OCI-LY3 (cell line): Measurements from ENCODE around the gene ASPSCR1.

Source experiments
- EZH2phosphoT487 ChIP-seq: fragments of 200-600 bp; shearing (Covaris generic); IDR thresholded peaks from 2 replicates; pipeline ENCODE4 v1.6.1; 2018; ENCODE audit warnings: antibody characterized with exemption, mixed run types, low read depth
- TF ChIP-seq, protein P1 (sequence below): fragments of 200-600, 300-600 bp; sonication (generic); IDR thresholded peaks from 2 replicates; pipeline ENCODE4 v1.5.1; 2014; ENCODE audit warnings: antibody characterized with exemption, low read length, low read depth

DNA sequence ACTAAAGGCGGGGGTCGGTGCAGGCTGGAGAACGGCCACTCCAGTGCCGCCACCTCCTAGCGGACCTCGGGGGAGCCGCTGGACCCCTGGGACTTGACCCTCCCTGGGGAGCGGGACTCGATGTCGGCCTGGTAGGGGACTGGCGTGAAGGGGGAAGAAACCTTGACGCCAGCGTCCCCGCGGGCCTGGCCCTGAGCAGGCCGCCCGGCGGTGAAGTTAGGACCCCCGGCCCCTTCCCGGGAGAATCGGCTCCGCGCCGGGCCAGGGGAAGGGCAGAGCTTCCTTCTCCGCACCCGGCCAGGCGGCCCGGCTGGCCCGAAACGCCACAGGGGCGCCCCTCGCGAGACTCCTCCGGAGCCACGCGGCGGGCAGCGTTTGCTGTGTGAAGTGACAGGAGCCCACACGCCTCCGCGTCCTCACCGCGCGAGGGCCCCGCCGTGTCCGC, 87.8 kb downstream of the ASPSCR1 start:
- TF ChIP-seq, protein P1, sequence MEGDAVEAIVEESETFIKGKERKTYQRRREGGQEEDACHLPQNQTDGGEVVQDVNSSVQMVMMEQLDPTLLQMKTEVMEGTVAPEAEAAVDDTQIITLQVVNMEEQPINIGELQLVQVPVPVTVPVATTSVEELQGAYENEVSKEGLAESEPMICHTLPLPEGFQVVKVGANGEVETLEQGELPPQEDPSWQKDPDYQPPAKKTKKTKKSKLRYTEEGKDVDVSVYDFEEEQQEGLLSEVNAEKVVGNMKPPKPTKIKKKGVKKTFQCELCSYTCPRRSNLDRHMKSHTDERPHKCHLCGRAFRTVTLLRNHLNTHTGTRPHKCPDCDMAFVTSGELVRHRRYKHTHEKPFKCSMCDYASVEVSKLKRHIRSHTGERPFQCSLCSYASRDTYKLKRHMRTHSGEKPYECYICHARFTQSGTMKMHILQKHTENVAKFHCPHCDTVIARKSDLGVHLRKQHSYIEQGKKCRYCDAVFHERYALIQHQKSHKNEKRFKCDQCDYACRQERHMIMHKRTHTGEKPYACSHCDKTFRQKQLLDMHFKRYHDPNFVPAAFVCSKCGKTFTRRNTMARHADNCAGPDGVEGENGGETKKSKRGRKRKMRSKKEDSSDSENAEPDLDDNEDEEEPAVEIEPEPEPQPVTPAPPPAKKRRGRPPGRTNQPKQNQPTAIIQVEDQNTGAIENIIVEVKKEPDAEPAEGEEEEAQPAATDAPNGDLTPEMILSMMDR = no peak
- TF ChIP-seq EZH2phosphoT487 = no peak
